ENCODE measurements around the gene ACOXL.

DNA sequence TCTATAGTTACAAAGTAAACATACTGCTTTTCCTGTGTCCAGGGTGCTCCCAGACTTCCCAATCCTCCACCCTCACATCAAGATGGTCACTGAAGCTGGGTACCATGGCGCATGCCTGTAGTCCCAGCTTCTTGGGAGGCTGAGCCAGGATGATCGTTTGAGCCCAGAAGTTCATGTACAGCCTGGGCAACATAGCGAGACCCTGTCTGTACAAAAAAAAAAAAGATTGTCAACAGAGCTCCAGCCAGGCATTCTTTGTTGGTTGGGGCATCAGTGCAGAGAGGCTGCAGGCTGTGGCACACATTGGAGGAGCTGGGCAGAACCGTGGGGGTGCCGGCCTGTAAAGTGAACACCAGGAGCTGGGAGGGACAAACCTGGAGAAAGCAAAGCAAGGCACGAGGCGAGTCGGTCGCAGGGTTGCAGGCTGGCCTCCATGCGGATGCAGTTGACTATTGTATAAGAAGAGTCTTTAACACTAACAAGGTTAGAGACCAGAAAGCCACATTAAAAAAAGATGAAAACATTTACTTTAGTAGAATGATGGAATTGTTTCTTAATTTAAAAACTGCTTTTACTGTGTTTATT is 51.8 kb downstream of the ACOXL start:
- TF ChIP-seq, protein P1, sequence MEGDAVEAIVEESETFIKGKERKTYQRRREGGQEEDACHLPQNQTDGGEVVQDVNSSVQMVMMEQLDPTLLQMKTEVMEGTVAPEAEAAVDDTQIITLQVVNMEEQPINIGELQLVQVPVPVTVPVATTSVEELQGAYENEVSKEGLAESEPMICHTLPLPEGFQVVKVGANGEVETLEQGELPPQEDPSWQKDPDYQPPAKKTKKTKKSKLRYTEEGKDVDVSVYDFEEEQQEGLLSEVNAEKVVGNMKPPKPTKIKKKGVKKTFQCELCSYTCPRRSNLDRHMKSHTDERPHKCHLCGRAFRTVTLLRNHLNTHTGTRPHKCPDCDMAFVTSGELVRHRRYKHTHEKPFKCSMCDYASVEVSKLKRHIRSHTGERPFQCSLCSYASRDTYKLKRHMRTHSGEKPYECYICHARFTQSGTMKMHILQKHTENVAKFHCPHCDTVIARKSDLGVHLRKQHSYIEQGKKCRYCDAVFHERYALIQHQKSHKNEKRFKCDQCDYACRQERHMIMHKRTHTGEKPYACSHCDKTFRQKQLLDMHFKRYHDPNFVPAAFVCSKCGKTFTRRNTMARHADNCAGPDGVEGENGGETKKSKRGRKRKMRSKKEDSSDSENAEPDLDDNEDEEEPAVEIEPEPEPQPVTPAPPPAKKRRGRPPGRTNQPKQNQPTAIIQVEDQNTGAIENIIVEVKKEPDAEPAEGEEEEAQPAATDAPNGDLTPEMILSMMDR (IDR thresholded peaks at IDR 0.05; ENCODE audit: low read depth, low read length, poor library complexity, severe bottlenecking): no peak
- TF ChIP-seq EZH2phosphoT487 (IDR thresholded peaks at IDR 0.05; ENCODE audit: borderline replicate concordance, low read length): no peak
